Omental fat pad (tissue), 4 donors: ENCODE results near the gene MEX3D. TPM values are rescaled to one million over a fixed set of nuclear protein-coding genes. Genes with fewer than 3 reads are reported as not detected.

Experiments
- ATAC-seq: fragments of 150-250 bp; one replicate; pipeline ENCODE4 v1.9.1; 2016; ENCODE audit warnings: mild to moderate bottlenecking, moderate library complexity; ENCODE audit not compliant: low FRiP score
- DNase-seq: peaks from one replicate; pipeline ENCODE4 v3.0.0-alpha.2; 2019; ENCODE audit warnings: low spot score
- CTCF ChIP-seq, 3 donors: fragments of 450-650 bp; IDR thresholded peaks; one replicate each; pipeline ENCODE4 v1.5.1; 2016 to 2017; ENCODE audit warnings: antibody characterized with exemption in 3 of 3, mild to moderate bottlenecking in 3 of 3, moderate library complexity in 2 of 3
- total RNA-seq, 4 donors: library from RNA; depleted of rRNA; stranded (reverse); fragments of >200 nt; gene quantifications; one replicate each; pipeline ENCODE4 v1.1.0, GENCODE V29; 2016

MEX3D gene
- total RNA-seq, 4 donors from 2014 or later = 3.3 to 10.2 (median 7.7) TPM

- ATAC-seq (no peak), DNase-seq (no peak)
- TF ChIP-seq CTCF (IDR thresholded peaks at IDR 0.05) = no peak
Measured at GRCh38 chr19:1585243-1585580, 17.1 kb upstream of the MEX3D start.

- no peak for TF ChIP-seq CTCF (IDR thresholded peaks at IDR 0.05)
- ATAC-seq (no peak), DNase-seq (no peak)
Measured at GRCh38 chr19:1584500-1585242, 16.5 kb upstream of the MEX3D start.

GRCh38 chr19:1582201-1582600 lies 14.1 kb upstream of the MEX3D start:
- DNase-seq (no peak), ATAC-seq (no peak)
- no peak for TF ChIP-seq CTCF (IDR thresholded peaks at IDR 0.05)

GRCh38 chr19:1580957-1581356 lies 12.8 kb upstream of the MEX3D start:
- no peak for DNase-seq
- ATAC-seq = no peak
- no peak for TF ChIP-seq CTCF (IDR thresholded peaks at IDR 0.05)

GRCh38 chr19:1580382-1580781 lies 12.3 kb upstream of the MEX3D start:
- TF ChIP-seq CTCF (IDR thresholded peaks at IDR 0.05) = no peak
- ATAC-seq (no peak), DNase-seq (no peak)

GRCh38 chr19:1579222-1579621 lies 11.1 kb upstream of the MEX3D start:
- ATAC-seq (no peak), DNase-seq (no peak)
- TF ChIP-seq CTCF (IDR thresholded peaks at IDR 0.05) = no peak

- TF ChIP-seq CTCF (IDR thresholded peaks at IDR 0.05) = no peak
- ATAC-seq = no peak
- no peak for DNase-seq
Measured at GRCh38 chr19:1577929-1578618, 9.9 kb upstream of the MEX3D start.
